GM11168 (cell line): ENCODE results near the gene DPM2.

Source experiments
- in situ Hi-C: fragments of 300-500 bp; cut with MboI; formaldehyde crosslinking; loops from one replicate; pipeline ENCODE4 v1.12.0; 2022; ENCODE audit warnings: low sequenced_read_pairs; ENCODE audit not compliant: unreplicated experiment

DPM2 gene

DNA sequence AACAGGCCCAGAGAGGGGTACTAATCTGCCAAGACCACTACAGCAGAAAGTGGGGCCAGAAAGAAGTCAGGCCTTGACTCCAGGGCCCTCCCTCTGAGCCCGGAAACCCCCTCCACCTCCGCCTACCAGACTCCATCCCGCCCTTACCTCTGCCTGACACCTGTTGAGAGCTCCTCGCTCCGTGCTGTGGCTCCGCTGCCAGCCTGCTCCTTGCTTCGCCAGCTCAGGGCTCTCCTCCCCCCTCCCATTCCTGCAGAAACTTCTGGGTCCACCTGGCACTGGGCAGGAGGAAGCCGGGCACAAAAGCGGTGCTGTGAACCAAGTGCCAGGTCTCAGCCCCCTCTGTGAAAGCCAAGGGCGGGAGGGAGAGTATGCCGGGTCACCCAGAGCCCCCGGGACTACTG is 31.9 kb downstream of the DPM2 start:
- in situ Hi-C loops, result no loop called here

- in situ Hi-C loops, result no loop called here
Measured at GRCh38 chr9:127905004-127905728, 32.5 kb downstream of the DPM2 start.

GRCh38 chr9:127904561-127905003 is 33.1 kb downstream of the DPM2 start:
- in situ Hi-C loops, result no loop called here

DNA sequence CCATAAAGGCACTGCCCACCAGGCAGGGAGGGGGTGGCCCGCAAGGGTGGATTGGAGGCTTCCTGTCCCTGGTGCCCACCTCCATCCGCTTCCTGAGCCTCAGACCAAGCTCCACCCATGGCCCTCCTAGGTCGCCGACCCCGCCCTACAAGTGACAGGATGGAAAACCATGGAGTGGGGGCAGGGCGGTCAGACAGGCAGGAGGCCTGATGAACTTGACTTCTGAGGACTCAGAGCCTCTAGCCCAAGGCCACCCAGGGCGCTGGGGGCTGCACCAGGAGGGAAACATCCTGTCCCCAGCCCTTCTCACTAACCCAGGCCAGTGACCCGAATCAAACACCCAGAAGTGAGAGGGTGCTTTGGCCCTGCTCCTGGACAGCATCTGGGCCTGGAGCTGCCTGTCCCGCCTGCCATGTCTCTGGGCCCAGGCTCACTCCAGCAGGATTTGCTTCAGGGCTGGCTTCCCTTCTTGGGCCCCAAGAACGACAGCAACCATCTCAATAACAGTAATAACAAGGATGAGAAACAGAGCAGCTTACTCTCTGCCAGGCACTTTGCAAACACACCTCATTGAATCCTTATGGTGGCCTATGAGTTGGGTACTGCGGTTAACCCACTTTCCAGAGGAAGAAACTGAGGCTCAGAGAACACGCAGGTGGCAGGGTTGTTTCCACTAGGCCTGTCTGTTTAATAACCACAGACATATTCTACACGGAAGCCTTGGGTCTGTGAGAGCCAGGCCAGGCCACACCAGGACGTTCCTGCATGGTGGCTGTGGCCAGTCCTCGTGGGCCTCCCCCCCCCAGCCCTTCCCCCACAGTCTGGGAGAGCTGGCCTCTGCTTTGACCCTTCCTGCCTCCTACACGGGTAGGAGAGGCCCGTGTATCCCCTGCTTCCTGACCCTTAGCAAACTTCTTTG is 33.8 kb downstream of the DPM2 start:
- in situ Hi-C loops, result no loop called here

DNA sequence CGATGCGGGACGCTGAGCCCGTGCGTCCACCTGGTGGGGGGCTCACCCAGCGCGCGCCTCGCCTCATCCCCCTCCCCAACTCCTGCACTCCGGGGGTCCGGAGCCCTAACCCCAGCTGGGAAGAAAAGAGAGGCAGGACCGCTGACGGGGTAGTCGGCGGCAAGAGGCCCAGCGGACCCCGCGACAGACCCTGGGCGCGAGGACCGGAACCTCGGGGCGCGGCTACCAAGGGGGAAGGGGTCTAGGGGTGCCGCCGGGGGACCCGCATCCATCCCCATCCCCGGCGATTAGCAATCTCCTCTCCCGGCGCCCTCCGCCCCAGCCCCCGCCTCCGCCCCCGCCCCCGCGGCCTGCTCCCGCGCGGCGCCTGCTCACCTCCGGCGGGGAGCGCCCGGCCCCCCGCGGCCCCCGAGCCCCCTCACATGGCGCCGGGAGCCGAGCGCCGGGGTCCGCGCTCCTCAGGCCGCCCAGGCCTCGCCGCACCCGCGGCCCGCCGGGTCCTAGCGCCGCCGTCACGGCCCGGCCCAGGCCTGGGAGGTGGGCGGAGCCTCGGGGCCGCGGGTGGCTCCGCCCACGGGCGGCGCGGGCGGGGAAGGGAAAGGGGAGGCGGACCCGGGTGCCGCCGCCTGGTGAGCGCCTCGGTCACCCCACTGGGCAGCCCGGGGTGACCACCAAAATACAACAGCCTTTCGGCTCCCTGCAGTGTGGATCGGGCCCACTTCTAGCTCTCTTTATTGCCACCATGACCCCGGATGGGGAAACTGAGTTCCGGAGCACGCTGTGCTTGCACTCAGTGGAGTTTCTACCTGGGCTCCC is 38.3 kb downstream of the DPM2 start, which contains the start of gene ST6GALNAC6:
TSS of gene ST6GALNAC6 (minus strand) at position 476 of the 816 bp plus-strand sequence. CDS start 1,622 bp downstream, outside the sequence.
- in situ Hi-C loops, result no loop called here

DNA sequence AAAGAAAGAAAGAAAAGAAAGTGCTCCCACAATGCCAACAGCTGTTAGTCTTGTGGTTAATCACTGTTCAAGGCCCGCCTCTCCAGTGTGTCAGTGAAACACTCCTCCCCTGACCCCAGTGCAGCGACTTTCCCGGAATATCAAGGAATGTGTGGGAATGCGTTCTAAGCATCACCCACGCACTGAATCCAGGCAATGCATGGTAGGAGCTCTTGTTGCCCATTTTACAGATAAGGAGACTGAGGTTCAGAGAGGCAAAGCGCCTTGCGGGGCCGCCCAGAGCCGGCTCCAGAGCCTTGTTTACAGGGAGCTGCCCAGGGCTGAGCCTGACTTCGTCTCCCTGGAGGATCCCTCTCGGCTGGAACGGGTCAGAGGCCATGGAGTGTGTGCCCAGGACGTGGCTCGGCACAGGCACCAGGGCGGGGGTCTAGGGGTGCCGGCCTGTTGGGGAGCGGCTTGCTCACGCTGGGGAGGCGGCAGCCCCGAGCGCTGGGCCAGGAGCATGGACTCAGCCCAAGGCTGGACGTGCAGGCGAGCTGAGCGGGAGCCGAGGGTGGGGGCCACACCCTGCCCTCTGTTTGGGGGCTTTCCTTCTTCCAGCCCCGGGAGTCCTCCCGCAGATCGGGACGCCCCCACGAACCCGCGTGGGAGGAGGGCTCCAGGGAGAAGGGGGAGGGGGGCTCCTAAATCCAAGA is 39.1 kb downstream of the DPM2 start:
- in situ Hi-C loops, result no loop called here

DNA sequence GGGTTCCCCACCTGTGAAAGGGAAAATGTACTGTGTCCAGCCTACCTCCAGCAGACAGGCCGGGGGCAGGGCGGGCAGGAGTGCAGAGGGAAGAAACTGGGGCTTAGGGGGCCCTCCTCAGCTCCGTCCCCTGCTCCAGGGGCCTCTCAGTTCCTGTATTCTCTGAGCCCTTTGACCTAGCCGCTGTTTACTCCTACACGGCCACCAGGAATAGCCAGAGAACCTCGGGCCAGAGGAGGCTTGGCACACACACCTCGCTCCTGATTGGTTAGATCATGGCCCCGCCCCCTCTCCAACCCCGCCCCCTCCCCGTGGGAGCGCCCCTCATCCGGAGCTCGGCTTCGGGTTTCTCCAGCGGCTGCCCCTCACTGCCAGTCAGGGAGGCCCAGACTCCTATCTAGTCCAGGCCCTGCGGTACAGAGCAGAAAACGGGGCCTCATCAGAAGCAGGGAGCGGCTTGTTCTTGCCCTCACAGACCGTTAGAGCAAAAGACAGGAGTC is 40.4 kb downstream of the DPM2 start:
- in situ Hi-C loops, result no loop called here

GRCh38 chr9:127896395-127897192 is 41.1 kb downstream of the DPM2 start:
- in situ Hi-C loops, result no loop called here

DNA sequence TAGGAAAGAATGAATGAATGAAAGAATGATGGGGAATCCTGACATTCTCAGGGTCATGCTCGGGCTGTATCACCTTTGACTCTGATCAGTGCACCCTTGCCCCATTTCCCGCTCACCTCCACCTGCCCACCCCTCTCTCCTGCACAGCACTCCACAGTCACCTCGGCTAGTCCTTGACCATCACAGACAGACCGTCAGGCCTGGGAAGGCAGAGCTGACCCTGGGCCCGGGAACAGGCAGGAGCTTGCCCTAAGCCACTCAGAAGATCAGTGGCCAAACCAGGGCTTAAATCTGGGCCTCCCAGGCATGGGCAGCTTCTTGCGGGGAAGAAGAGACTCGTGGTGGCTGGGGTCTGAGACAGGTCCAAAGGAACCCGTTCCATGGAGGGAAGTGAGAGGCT is 41.8 kb downstream of the DPM2 start:
- in situ Hi-C loops, result no loop called here

GRCh38 chr9:127893392-127893791 is 44.3 kb downstream of the DPM2 start:
- in situ Hi-C loops, result no loop called here

DNA sequence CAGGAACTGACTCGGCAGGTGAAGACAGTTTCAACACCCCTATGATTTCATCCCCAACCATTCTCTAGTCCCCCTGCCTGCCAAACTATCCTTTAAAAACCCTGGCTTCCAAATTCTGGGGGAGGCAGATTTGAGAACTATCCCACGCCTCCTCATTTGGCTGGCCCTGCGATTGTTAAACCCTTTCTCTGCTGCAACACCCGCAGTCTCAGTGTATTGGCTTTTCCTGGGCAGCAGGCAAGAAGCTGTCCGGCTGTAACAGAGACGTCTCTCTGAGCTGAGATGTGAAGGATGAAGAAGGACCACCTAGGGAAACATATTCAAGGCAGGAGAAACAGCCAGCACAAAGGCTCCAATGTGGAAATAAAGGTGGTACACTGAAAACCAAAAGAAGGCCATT is 44.8 kb downstream of the DPM2 start:
- in situ Hi-C loops, result no loop called here

GRCh38 chr9:127890053-127890452 is 47.6 kb downstream of the DPM2 start:
- in situ Hi-C loops, result no loop called here

- in situ Hi-C loops, result no loop called here
Measured at GRCh38 chr9:127887792-127888191, 49.9 kb downstream of the DPM2 start.

- in situ Hi-C loops, result no loop called here
Measured at GRCh38 chr9:127886401-127886972, 51.2 kb downstream of the DPM2 start.

DNA sequence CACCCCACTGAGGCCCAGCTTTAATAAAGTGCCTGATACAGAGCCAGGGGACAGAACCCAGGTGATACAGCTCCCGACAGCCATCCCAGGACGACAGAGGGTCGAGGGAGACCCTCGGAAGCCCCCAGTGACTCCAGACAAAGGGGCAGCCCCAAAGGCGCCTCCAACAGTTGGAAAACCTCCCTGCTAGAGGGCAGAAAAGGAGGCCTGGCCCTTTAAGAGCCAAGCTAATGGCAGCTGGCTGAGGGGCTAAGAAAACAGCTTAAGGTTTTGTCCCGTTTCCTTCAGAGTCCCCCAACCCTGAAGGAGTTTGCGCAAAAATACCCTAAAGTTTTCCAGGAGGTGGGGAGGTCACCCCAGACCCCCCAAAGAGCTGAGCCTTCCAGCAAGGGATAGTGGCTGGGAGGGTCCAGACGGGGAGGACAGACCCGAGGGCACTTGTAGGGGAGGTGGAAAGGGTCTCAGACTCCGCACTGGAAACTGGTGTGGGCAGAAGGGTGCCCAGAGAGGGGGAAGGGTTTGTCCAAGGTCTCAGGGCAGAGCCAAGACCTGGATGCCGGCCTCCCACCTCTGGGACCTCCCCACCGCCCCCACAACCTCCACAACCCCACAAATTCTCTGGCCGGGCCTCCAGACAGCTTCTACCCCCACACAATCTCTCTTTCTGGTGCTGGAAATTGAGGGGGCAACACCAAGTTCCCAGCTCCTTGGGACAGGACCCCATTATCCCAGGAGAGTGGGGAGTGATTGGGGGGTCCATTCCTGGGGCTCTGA is 52.0 kb downstream of the DPM2 start:
- in situ Hi-C loops, result no loop called here
